IPS-15b (cell line): ENCODE data around the gene ZBED4.

Experiments used
- H3K27me3 ChIP-seq: one replicate; pipeline ENCODE4 v1.6.1; 2013; ENCODE audit warnings: low read length; ENCODE audit not compliant: control insufficient read depth, insufficient read depth
- H3K36me3 ChIP-seq: one replicate; pipeline ENCODE4 v1.6.1; 2013; ENCODE audit warnings: low read length; ENCODE audit not compliant: control insufficient read depth, insufficient read depth
- H3K4me1 ChIP-seq: one replicate; pipeline ENCODE4 v1.6.1; 2013; ENCODE audit warnings: mild to moderate bottlenecking, low read length; ENCODE audit not compliant: control insufficient read depth, insufficient read depth
- H3K4me3 ChIP-seq: one replicate; pipeline ENCODE4 v1.5.1; 2013; ENCODE audit warnings: low read depth, low read length
- H3K9ac ChIP-seq: one replicate; pipeline ENCODE4 v1.6.1; 2013; ENCODE audit warnings: low read depth, mild to moderate bottlenecking, low read length
- H3K9me3 ChIP-seq: one replicate; pipeline ENCODE4 v1.6.1; 2013; ENCODE audit warnings: mild to moderate bottlenecking, low read length; ENCODE audit not compliant: control insufficient read depth, insufficient read depth

Gene ZBED4

DNA sequence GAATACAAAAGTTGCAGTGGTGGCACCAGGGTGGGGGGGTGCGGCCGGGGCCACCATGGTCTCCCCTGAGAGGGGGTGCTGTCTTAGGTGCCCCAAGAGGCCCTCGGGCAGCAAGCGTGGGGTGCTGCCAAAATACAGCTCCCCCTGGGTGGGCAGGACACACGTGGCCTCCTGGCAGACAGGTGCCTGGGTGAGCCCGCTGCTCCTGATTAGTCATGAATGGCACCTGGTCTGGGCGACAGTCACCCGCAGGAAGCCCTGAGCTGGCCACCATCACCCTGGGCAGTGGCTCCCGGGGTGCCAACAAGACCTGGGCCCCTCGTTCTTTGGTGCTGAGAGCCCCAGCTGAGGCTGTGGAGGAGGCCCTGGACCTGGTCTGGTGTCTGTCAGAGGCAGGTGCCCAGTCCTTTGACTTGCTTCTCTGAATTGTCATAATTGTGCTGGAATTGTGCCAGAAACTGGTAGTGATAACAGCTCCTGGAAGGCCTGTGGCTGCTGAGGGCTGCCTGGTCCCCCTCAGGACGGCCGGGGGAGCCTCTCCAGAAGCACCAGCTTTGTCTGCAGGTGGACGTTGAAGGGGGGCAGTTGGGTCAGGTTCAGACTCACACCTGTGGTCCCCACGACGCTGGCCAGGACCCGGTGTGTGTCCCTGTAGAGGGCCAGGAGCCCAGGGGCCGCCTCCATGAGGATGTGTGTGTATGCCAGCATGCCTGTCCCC lies 49.8 kb downstream of the ZBED4 start:
- H3K4me1 ChIP-seq: no peaks in the 10 kb centered on the region
- no peaks in the 10 kb centered on the region for H3K27me3 ChIP-seq
- no peak overlapping the region for H3K4me3 ChIP-seq
- no peaks in the 10 kb centered on the region for H3K9me3 ChIP-seq
- peaks cover 20% of the 10 kb centered on the region for H3K36me3 ChIP-seq
- no peak overlapping the region for H3K9ac ChIP-seq

DNA sequence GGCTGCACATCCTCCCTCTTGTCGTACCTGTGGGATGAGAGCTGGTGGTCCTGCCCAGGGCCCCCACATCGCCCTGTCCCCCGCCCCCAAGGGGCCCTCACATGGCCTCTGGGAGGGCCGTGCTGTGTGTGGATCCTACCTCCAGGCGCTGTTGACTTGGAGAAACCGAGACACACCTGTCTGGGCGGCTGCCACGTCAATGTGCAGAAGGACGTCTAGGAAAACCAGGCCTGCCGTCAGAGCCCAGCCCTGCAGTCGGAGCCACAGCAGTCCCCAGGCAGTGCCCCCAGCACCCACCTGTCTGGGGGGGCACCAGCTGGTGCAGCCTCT lies 50.4 kb downstream of the ZBED4 start:
- H3K4me3 ChIP-seq: no peak overlapping the region
- no peaks in the 10 kb centered on the region for H3K27me3 ChIP-seq

DNA sequence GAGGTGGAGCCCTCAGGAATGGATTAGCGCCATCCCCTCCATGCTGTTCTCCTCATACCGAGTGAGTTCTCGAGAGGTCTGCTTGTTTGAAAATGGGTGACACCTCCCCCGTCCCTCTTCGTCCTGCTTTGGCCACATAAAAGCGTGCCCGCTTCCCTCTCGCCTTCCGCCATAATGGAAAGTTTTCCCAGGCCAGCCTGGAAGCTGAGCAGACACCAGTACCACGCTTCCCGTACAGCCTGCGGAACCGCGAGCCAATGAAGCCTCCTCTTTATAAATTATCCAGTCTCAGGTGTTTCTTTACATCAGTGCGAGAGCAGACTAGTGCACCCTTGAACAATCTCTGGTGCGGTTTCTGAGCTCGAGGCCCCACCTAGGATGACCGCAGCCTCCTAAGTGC lies 51.8 kb downstream of the ZBED4 start:
- no peak overlapping the region for H3K9ac ChIP-seq
- H3K9me3 ChIP-seq: no peaks in the 10 kb centered on the region
- no peak overlapping the region for H3K4me3 ChIP-seq
- H3K36me3 ChIP-seq: peaks cover 23% of the 10 kb centered on the region
- H3K27me3 ChIP-seq: no peaks in the 10 kb centered on the region
- H3K4me1 ChIP-seq: no peaks in the 10 kb centered on the region

More for the DNA sequence above, 50.4 kb downstream of the ZBED4 start:
- Histone ChIP-seq H3K9me3 (no peaks in the 10 kb centered on the region), H3K9ac (no peak overlapping the region), H3K4me1 (no peaks in the 10 kb centered on the region), H3K36me3 (peaks cover 22% of the 10 kb centered on the region)

GRCh38 chr22:49906071-49906798 lies 52.6 kb downstream of the ZBED4 start:
- Histone ChIP-seq H3K36me3 (peaks cover 26% of the 10 kb centered on the region), H3K9me3 (no peaks in the 10 kb centered on the region), H3K9ac (no peak overlapping the region), H3K4me3 (no peak overlapping the region), H3K4me1 (no peaks in the 10 kb centered on the region), H3K27me3 (no peaks in the 10 kb centered on the region)

DNA sequence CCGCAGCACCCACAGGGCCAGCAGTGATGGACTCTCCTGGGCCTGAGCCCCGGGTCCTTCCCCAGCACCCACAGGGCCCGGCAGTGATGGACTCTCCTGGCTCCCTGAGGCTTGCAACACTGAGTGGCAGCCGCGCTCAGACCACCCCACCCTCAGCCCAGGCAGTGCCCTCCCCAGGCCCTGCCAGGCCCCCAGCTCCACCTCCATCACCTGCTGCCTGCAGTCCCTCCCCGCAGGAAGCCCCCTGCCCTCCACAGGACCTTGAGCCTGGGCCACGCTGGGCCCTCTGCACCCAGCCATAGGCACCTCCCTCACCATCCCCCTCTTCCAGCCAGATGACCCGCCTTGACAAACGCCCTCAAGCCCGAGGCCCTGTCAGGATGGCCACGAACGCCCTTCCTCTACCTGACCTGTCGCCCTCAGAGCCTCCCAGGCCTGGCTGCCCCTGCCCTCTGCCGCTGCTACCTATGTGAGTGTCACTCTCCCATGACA lies 53.2 kb downstream of the ZBED4 start:
- no peaks in the 10 kb centered on the region for H3K27me3 ChIP-seq
- H3K4me1 ChIP-seq: no peaks in the 10 kb centered on the region
- H3K9ac ChIP-seq: no peak overlapping the region
- no peaks in the 10 kb centered on the region for H3K9me3 ChIP-seq
- H3K4me3 ChIP-seq: no peak overlapping the region
- peaks cover 26% of the 10 kb centered on the region for H3K36me3 ChIP-seq

- Histone ChIP-seq H3K4me3 (no peak overlapping the region), H3K9me3 (no peaks in the 10 kb centered on the region), H3K27me3 (no peaks in the 10 kb centered on the region), H3K4me1 (no peaks in the 10 kb centered on the region), H3K36me3 (peaks cover 21% of the 10 kb centered on the region), H3K9ac (no peak overlapping the region)
Observed at GRCh38 chr22:49907807-49908206, 54.2 kb downstream of the ZBED4 start.

DNA sequence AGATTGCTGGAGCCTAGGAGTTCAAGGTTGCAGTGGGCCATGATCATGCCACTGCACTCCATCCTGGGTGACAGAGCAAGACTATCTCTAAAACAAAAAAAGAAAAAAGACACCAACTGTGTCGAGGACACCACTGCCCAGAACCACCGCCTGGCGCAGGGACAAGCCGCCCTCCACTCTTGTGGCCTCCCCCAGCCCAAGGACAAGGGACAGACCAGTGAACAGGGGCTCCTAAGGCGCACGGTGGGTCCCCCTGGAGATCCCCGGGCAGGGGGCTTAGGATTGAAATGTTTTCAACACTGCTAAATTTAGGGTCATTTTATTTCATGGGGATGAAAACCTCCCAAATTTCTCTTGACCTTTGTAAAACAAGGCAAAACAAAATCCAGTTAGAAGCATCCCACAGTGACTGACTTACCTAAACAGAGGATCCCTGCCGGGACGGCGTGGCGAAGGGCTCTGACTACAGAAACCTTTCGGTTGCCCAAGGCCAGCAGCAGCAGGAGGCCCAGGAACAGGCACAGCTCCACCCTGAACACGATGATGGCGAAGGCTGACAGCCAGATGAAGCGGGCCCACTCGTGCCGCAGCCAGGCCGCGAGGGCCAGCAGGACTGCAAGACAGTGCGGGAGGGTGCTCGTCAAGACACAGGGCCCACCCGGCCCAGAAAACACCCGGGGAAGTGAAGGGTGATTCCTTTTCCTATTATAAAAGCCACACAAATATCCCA lies 56.0 kb downstream of the ZBED4 start:
- Histone ChIP-seq H3K36me3 (peaks cover 17% of the 10 kb centered on the region), H3K9me3 (no peaks in the 10 kb centered on the region), H3K9ac (no peak overlapping the region), H3K27me3 (no peaks in the 10 kb centered on the region), H3K4me3 (no peak overlapping the region), H3K4me1 (no peaks in the 10 kb centered on the region)

GRCh38 chr22:49910229-49911155 lies 56.8 kb downstream of the ZBED4 start:
- no peak overlapping the region for H3K9ac ChIP-seq
- H3K9me3 ChIP-seq: no peaks in the 10 kb centered on the region
- H3K4me3 ChIP-seq: no peak overlapping the region
- H3K4me1 ChIP-seq: no peaks in the 10 kb centered on the region
- peaks cover 17% of the 10 kb centered on the region for H3K36me3 ChIP-seq
- no peaks in the 10 kb centered on the region for H3K27me3 ChIP-seq

GRCh38 chr22:49911881-49912625 lies 58.4 kb downstream of the ZBED4 start:
- Histone ChIP-seq H3K4me3 (no peak overlapping the region), H3K36me3 (peaks cover 17% of the 10 kb centered on the region), H3K9me3 (no peaks in the 10 kb centered on the region), H3K27me3 (no peaks in the 10 kb centered on the region), H3K4me1 (no peaks in the 10 kb centered on the region), H3K9ac (no peak overlapping the region)

GRCh38 chr22:49913026-49913425 lies 59.4 kb downstream of the ZBED4 start:
- no peaks in the 10 kb centered on the region for H3K27me3 ChIP-seq
- H3K36me3 ChIP-seq: peaks cover 13% of the 10 kb centered on the region
- no peaks in the 10 kb centered on the region for H3K9me3 ChIP-seq
- no peak overlapping the region for H3K9ac ChIP-seq
- no peak overlapping the region for H3K4me3 ChIP-seq
- H3K4me1 ChIP-seq: no peaks in the 10 kb centered on the region
